Osteocyte (in vitro differentiated cells): ENCODE measurements around the gene PTPRM. TPM values are rescaled to one million over a fixed set of nuclear protein-coding genes. Genes with fewer than 3 reads are reported as not detected.
A peak's percentile ranks its signal among the peaks of the same experiment; 100 is the strongest.

Source experiments
- DNase-seq: peaks from one replicate; pipeline ENCODE4 v3.0.0; 2021; ENCODE audit warnings: mixed read lengths; ENCODE audit not compliant: unreplicated experiment; ENCODE audit errors: extremely low spot score
- H3K27ac Mint-ChIP-seq: one replicate; pipeline ENCODE4 v1.8.0; 2021; ENCODE audit warnings: mild to moderate bottlenecking, mixed read lengths; ENCODE audit not compliant: unreplicated experiment
- H3K27me3 Mint-ChIP-seq: one replicate; pipeline ENCODE4 v1.8.0; 2021; ENCODE audit warnings: mixed read lengths; ENCODE audit not compliant: unreplicated experiment
- H3K36me3 Mint-ChIP-seq: one replicate; pipeline ENCODE4 v1.8.0; 2021; ENCODE audit warnings: mixed read lengths; ENCODE audit not compliant: unreplicated experiment
- H3K4me1 Mint-ChIP-seq: one replicate; pipeline ENCODE4 v1.8.0; 2021; ENCODE audit warnings: mixed read lengths; ENCODE audit not compliant: unreplicated experiment
- H3K4me3 Mint-ChIP-seq: one replicate; pipeline ENCODE4 v1.8.0; 2021; ENCODE audit warnings: mild to moderate bottlenecking, moderate library complexity, mixed read lengths; ENCODE audit not compliant: unreplicated experiment
- H3K9me3 Mint-ChIP-seq: one replicate; pipeline ENCODE4 v1.8.0; 2021; ENCODE audit warnings: mixed read lengths; ENCODE audit not compliant: unreplicated experiment
- CTCF ChIP-seq: fragments of 200-600 bp; sonication (generic); IDR thresholded peaks from 2 replicates; pipeline ENCODE4 v1.5.0; 2021; ENCODE audit warnings: antibody characterized with exemption, mild to moderate bottlenecking, moderate library complexity
- total RNA-seq: library from RNA; stranded (reverse); gene quantifications from 2 replicates; pipeline ENCODE4 v1.2.1, GENCODE V29; 2021

Gene PTPRM
- total RNA-seq, 1 donor from 2014 or later, result 105 TPM

GRCh38 chr18:7941533-7941932 is 374.4 kb downstream of the PTPRM start:
- Mint-ChIP-seq H3K36me3 (no peaks in the 10 kb centered on the region), H3K4me3 (no peak overlapping the region), H3K4me1 (peaks cover 33% of the 10 kb centered on the region), H3K9me3 (no peaks in the 10 kb centered on the region), H3K27me3 (no peaks in the 10 kb centered on the region), H3K27ac (no peak overlapping the region)
- DNase-seq, result no peak
- TF ChIP-seq CTCF, result no peak

- H3K36me3 Mint-ChIP-seq, result peaks cover 3% of the 10 kb centered on the region
Measured at GRCh38 chr18:7945882-7946281, 378.8 kb downstream of the PTPRM start.

GRCh38 chr18:7946734-7947377 is 379.7 kb downstream of the PTPRM start:
- no peak for DNase-seq
- no peak for TF ChIP-seq CTCF
- peak overlapping the region; percentile 95 for H3K27ac Mint-ChIP-seq

More at GRCh38 chr18:7945882-7946281, 378.8 kb downstream of the PTPRM start:
- no peaks in the 10 kb centered on the region for H3K27me3 Mint-ChIP-seq
- peak overlapping the region; percentile 4 for H3K4me3 Mint-ChIP-seq
- no peaks in the 10 kb centered on the region for H3K9me3 Mint-ChIP-seq
- TF ChIP-seq CTCF, result no peak
- H3K27ac Mint-ChIP-seq, result peak overlapping the region; percentile 95
- DNase-seq, result no peak
- peaks cover 49% of the 10 kb centered on the region for H3K4me1 Mint-ChIP-seq

GRCh38 chr18:7950380-7951136 is 383.4 kb downstream of the PTPRM start:
- H3K36me3 Mint-ChIP-seq, result peaks cover 12% of the 10 kb centered on the region
- TF ChIP-seq CTCF, result no peak
- no peaks in the 10 kb centered on the region for H3K27me3 Mint-ChIP-seq
- H3K9me3 Mint-ChIP-seq, result no peaks in the 10 kb centered on the region
- no peak for DNase-seq
- no peak overlapping the region for H3K4me3 Mint-ChIP-seq
- H3K4me1 Mint-ChIP-seq, result peaks cover 43% of the 10 kb centered on the region
- H3K27ac Mint-ChIP-seq, result peak overlapping the region; percentile 13

More at GRCh38 chr18:7946734-7947377, 379.7 kb downstream of the PTPRM start:
- H3K27me3 Mint-ChIP-seq, result no peaks in the 10 kb centered on the region
- no peaks in the 10 kb centered on the region for H3K9me3 Mint-ChIP-seq
- peaks cover 53% of the 10 kb centered on the region for H3K4me1 Mint-ChIP-seq
- H3K36me3 Mint-ChIP-seq, result peaks cover 7% of the 10 kb centered on the region
- peak overlapping the region; percentile 72 for H3K4me3 Mint-ChIP-seq
